GM12801 (cell line): ENCODE measurements around the gene SNAI1.

ENCODE experiments used
- CTCF ChIP-seq: IDR thresholded peaks from one replicate; pipeline ENCODE4 v1.5.1; 2011; ENCODE audit warnings: control low read depth; ENCODE audit not compliant: insufficient read length; ENCODE audit errors: extremely low read depth

Gene SNAI1

GRCh38 chr20:49981218-49982071, 1.3 kb upstream of the SNAI1 start:
- TF ChIP-seq CTCF, result no peak

- TF ChIP-seq CTCF, result no peak
These were observed 771 bp upstream of the SNAI1 start for GRCh38 chr20:49982072-49982345.

GRCh38 chr20:49983123-49983847, 505 bp downstream of the SNAI1 start:
- no peak for TF ChIP-seq CTCF

GRCh38 chr20:49983848-49984408, 1.1 kb downstream of the SNAI1 start:
- TF ChIP-seq CTCF, result no peak

- TF ChIP-seq CTCF, result no peak
These were observed 1.8 kb downstream of the SNAI1 start for GRCh38 chr20:49984426-49985153.

GRCh38 chr20:49985157-49985556, 2.4 kb downstream of the SNAI1 start:
- no peak for TF ChIP-seq CTCF

GRCh38 chr20:49985617-49986016, 2.8 kb downstream of the SNAI1 start:
- no peak for TF ChIP-seq CTCF
